Vagina (tissue), 2 donors: Measurements from ENCODE around the gene LAMB1. TPM values are rescaled to one million over a fixed set of nuclear protein-coding genes. Genes with fewer than 3 reads are reported as not detected.

Source experiments
- DNase-seq, 2 donors: peaks; one replicate each; pipeline ENCODE4 v3.0.0-alpha.2; 2017; ENCODE audit errors: extremely low spot score in 2 of 2
- H3K27ac ChIP-seq: fragments of 200-600 bp; sonication (generic); one replicate; pipeline ENCODE4 v1.5.1; 2019
- H3K27me3 ChIP-seq: fragments of 200-600 bp; sonication (generic); one replicate; pipeline ENCODE4 v1.5.1; 2019
- H3K36me3 ChIP-seq, 2 donors: fragments of 200-600 bp; sonication (generic); one replicate each; pipeline ENCODE4 v1.5.1; 2017 to 2019
- H3K4me1 ChIP-seq: fragments of 200-600 bp; sonication (generic); one replicate; pipeline ENCODE4 v1.5.1; 2019
- H3K4me3 ChIP-seq, 2 donors: fragments of 200-600 bp; sonication (generic); 1 replicate in 1 of 2; 2 replicates in 1 of 2; pipeline ENCODE4 v1.5.1; 2016 to 2019
- H3K9me3 ChIP-seq: fragments of 200-600 bp; sonication (generic); one replicate; pipeline ENCODE4 v1.5.1; 2019
- CTCF ChIP-seq, 3 experiments: fragments of 450-650 bp in 2 of 3; fragments of 200-600 bp in 1 of 3; sonication (generic) in 1 of 3; IDR thresholded peaks; one replicate each; pipeline ENCODE4 v1.5.1; 2017 to 2019; ENCODE audit warnings: antibody characterized with exemption in 3 of 3, mild to moderate bottlenecking in 2 of 3, moderate library complexity in 2 of 3
- POLR2A ChIP-seq, 2 donors: fragments of 450-650 bp; IDR thresholded peaks; one replicate each; pipeline ENCODE4 v1.6.1; 2017; ENCODE audit warnings: antibody characterized with exemption in 2 of 2, mild to moderate bottlenecking in 2 of 2, moderate library complexity in 2 of 2
- POLR2AphosphoS5 ChIP-seq, 2 donors: sonication (generic); formaldehyde crosslinking; IDR thresholded peaks; one replicate each; pipeline ENCODE4 v1.9.0; 2017; ENCODE audit warnings: antibody characterized with exemption in 2 of 2, mild to moderate bottlenecking in 2 of 2, low read depth in 1 of 2; ENCODE audit not compliant: insufficient read depth in 1 of 2
- intact Hi-C: fragments of 100-400 bp; cut with DNase I; formaldehyde crosslinking; loops from one replicate; pipeline ENCODE4 v1.15.1; 2023
- total RNA-seq: library from RNA; depleted of rRNA; stranded (reverse); fragments of >200 nt; gene quantifications from one replicate; pipeline ENCODE4 v1.2.3, GENCODE V29; 2016

Gene LAMB1
- total RNA-seq, 1 donor from 2014 or later, result 152 TPM

DNA sequence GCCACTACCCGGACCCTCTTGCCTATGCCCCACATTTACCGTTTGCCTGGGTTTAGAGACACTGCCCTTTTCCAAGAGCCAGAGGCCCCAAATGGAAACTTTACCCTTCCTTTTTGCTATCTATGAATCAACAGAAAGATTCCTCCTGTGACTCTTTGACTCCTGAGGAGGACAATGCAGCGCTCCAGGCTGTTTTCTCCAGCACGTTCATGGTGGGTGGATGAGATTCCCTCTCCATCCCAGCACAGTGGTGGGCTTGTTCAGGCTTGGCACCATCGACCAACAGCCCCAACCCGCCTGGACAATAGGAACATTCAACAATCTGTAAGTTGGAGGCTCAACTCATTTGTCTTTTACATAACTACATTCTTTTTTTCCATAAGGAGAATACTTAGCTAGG is 56.1 kb downstream of the LAMB1 start:
- Histone ChIP-seq H3K9me3 (no peaks in the 10 kb centered on the region), H3K27me3 (no peaks in the 10 kb centered on the region), H3K27ac (no peak overlapping the region), H3K4me1 (no peaks in the 10 kb centered on the region), H3K4me3 (no peak overlapping the region), H3K36me3 (peaks cover 0 to 3% of the 10 kb centered on the region in 2 donors)
- intact Hi-C loops, result loop anchor here (10.0 kb wide), 1 partner anchor 58 kb away; the partner anchor contains the start of gene LAMB1
- no peak for DNase-seq
- no peak for TF ChIP-seq POLR2AphosphoS5 (IDR thresholded peaks at IDR 0.05; ENCODE audit: insufficient read depth in 1 of 2, low read depth in 1 of 2)
- TF ChIP-seq POLR2A (IDR thresholded peaks at IDR 0.05), result no peak
- no peak for TF ChIP-seq CTCF (IDR thresholded peaks at IDR 0.05)

GRCh38 chr7:107946451-107946850 is 56.5 kb downstream of the LAMB1 start:
- TF ChIP-seq POLR2A (IDR thresholded peaks at IDR 0.05), result no peak
- no peak for DNase-seq
- Histone ChIP-seq H3K27ac (no peak overlapping the region), H3K9me3 (no peaks in the 10 kb centered on the region), H3K27me3 (no peaks in the 10 kb centered on the region), H3K4me1 (no peaks in the 10 kb centered on the region), H3K4me3 (no peak overlapping the region), H3K36me3 (no peaks in the 10 kb centered on the region)
- intact Hi-C loops, result loop anchor here (10.0 kb wide), 1 partner anchor 58 kb away; the partner anchor contains the start of gene LAMB1

DNA sequence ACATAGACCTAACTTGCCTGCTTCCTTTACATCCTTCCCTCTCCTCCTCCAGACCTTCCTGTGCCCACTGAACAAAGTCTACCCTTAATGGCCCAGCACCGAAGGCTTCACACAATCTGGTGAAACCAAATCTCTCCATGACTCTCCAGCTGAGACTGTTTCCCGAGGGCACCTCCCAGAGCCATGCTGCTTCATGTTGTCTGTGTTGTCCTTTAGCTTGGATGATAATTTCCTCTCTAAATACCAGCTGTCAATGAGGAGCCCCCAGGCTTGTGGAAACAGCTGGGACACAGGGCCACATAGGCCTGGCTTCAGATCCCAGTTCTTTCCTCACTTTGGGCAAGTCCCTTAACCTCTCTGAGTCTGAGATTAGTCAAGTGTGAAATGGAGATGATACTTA is 57.6 kb downstream of the LAMB1 start:
- Histone ChIP-seq H3K27ac (no peak overlapping the region), H3K4me3 (no peak overlapping the region), H3K9me3 (no peaks in the 10 kb centered on the region), H3K36me3 (no peaks in the 10 kb centered on the region), H3K27me3 (no peaks in the 10 kb centered on the region), H3K4me1 (no peaks in the 10 kb centered on the region)
- TF ChIP-seq POLR2AphosphoS5 (IDR thresholded peaks at IDR 0.05; ENCODE audit: insufficient read depth in 1 of 2, low read depth in 1 of 2) (no peak), CTCF (IDR thresholded peaks at IDR 0.05) (no peak), POLR2A (IDR thresholded peaks at IDR 0.05) (no peak)
- intact Hi-C loops, result loop anchor here (10.0 kb wide), 1 partner anchor 59 kb away; the partner anchor contains the start of gene LAMB1
- DNase-seq, result no peak

DNA sequence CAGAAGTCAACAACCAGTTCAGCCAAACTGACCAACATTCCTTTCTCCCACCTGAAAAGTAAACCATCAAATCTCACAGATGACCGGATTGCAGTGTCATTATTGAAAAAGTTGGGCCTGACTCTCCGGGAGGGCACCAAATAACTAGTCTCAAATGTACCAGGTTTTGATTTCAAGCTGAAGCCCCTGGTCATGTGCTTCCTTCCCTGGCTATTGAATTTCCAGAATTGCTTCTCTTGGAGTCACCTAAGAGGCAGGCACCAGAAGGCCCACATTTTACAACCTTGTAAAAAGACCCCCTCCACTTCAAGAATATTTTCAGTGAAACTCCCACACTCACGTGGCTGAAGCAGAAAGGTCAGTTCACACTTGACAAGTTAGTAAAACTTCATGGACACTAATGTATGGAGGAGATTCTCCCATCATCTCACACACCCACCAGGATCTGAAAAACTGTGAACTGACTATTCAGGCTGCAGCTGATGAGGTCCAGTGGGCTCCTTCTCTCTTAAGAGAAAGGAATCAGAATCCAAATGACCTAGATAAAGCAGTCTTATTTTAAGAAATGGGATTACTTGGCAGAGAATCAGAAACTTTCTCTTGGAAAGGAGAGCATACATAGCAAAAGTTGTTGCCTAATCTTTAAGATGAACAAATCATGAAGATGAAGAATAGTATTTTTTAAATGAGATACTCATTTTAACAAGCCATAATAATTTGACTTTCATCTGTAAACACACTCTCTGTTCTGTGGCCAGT is 58.4 kb downstream of the LAMB1 start:
- intact Hi-C loops, result loop anchor here (10.0 kb wide), 1 partner anchor 60 kb away; the partner anchor contains the start of gene LAMB1
- no peaks in the 10 kb centered on the region for H3K27me3 ChIP-seq
- no peak for DNase-seq
- H3K27ac ChIP-seq, result no peak overlapping the region
- no peaks in the 10 kb centered on the region for H3K36me3 ChIP-seq
- peaks cover 7% of the 10 kb centered on the region for H3K4me1 ChIP-seq
- no peak overlapping the region for H3K4me3 ChIP-seq
- H3K9me3 ChIP-seq, result no peaks in the 10 kb centered on the region
- no peak for TF ChIP-seq POLR2AphosphoS5 (IDR thresholded peaks at IDR 0.05; ENCODE audit: insufficient read depth in 1 of 2, low read depth in 1 of 2)
- no peak for TF ChIP-seq CTCF (IDR thresholded peaks at IDR 0.05)
- no peak for TF ChIP-seq POLR2A (IDR thresholded peaks at IDR 0.05)

- H3K4me1 ChIP-seq, result peaks cover 22% of the 10 kb centered on the region
Measured at GRCh38 chr7:107943018-107943417, 59.9 kb downstream of the LAMB1 start.

More at GRCh38 chr7:107943018-107943417, 59.9 kb downstream of the LAMB1 start:
- Histone ChIP-seq H3K36me3 (no peaks in the 10 kb centered on the region), H3K27ac (no peak overlapping the region), H3K9me3 (no peaks in the 10 kb centered on the region), H3K4me3 (no peak overlapping the region), H3K27me3 (no peaks in the 10 kb centered on the region)
- no peak for DNase-seq
- intact Hi-C loops, result loop anchor here (10.0 kb wide), 1 partner anchor 62 kb away; the partner anchor contains the start of gene LAMB1
- TF ChIP-seq CTCF (IDR thresholded peaks at IDR 0.05) (no peak), POLR2AphosphoS5 (IDR thresholded peaks at IDR 0.05; ENCODE audit: insufficient read depth in 1 of 2, low read depth in 1 of 2) (no peak), POLR2A (IDR thresholded peaks at IDR 0.05) (no peak)
